A673 (cell line): Measurements from ENCODE around the gene THBS2.

Source experiments
- EZH2 ChIP-seq: fragments of 200-600 bp; sonication (generic); IDR thresholded peaks from 2 replicates; pipeline ENCODE4 v1.6.1; 2017; ENCODE audit warnings: borderline replicate concordance, low read depth, mild to moderate bottlenecking, mixed read lengths, antibody characterized with exemption, low read length; ENCODE audit not compliant: poor library complexity, severe bottlenecking
- TF ChIP-seq, protein P1 (sequence below): fragments of 300-800, 200-600 bp; sonication (generic); conservative IDR thresholded peaks from 2 replicates; pipeline ENCODE4 v1.5.1; 2017; ENCODE audit warnings: low read depth, mild to moderate bottlenecking, antibody characterized with exemption, low read length, moderate library complexity, mixed read lengths

DNA sequence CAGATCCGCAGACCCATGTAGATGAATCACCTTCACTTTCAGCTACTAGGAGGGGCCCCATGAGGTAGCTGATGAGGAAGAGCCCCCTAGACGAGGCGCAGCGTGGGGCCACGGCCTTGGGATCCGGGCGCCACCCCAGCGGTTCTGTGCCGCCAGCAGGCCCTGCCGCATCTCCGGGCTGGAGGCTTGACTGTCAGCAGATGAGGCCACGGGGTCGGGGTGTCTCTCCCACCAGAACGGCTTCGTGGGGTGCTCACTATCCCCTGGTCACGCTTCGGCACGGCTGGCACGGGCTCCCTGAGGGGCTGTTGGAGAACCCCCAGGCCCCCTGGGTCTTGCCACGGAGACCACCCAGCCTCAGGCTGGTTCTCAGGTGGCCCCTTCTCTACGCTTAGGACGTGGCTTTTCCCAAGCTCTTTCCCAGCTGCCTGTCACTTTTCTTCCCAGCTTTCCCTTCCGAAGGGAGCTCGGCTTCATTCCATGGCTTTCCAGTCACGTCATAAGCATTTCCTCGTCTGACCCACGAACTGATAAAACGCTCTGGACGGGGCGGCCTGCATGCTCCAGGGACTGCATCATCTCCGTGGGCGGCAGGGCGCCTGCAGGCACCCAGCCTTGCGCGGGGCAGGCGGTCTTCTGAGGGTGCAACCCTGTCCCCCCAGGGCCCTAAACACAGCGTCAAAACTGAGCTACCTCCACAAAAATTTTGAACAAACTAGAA is 85.9 kb downstream of the THBS2 start:
- TF ChIP-seq, protein P1, sequence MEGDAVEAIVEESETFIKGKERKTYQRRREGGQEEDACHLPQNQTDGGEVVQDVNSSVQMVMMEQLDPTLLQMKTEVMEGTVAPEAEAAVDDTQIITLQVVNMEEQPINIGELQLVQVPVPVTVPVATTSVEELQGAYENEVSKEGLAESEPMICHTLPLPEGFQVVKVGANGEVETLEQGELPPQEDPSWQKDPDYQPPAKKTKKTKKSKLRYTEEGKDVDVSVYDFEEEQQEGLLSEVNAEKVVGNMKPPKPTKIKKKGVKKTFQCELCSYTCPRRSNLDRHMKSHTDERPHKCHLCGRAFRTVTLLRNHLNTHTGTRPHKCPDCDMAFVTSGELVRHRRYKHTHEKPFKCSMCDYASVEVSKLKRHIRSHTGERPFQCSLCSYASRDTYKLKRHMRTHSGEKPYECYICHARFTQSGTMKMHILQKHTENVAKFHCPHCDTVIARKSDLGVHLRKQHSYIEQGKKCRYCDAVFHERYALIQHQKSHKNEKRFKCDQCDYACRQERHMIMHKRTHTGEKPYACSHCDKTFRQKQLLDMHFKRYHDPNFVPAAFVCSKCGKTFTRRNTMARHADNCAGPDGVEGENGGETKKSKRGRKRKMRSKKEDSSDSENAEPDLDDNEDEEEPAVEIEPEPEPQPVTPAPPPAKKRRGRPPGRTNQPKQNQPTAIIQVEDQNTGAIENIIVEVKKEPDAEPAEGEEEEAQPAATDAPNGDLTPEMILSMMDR: no peak
- TF ChIP-seq EZH2: no peak
